LNCaP clone FGC (cell line): ENCODE data around the gene ASPDH.

Experiments
- DNase-seq: peaks from one replicate; pipeline ENCODE4 v3.0.0-alpha.2; 2011; ENCODE audit warnings: low read depth
- H3K4me3 ChIP-seq: 2 replicates; pipeline ENCODE4 v1.5.1; 2011; ENCODE audit warnings: mild to moderate bottlenecking, low read depth, low read length, control low read depth
- CTCF ChIP-seq: IDR thresholded peaks from 2 replicates; pipeline ENCODE4 v1.5.1; 2012; ENCODE audit warnings: mild to moderate bottlenecking; ENCODE audit not compliant: control insufficient read depth, insufficient read depth; ENCODE audit errors: extremely low read depth

Gene ASPDH

GRCh38 chr19:50509366-50509765, 4.3 kb downstream of the ASPDH start:
- DNase-seq, result no peak
- no peak overlapping the region for H3K4me3 ChIP-seq
- TF ChIP-seq CTCF, result no peak

- no peak for TF ChIP-seq CTCF
- DNase-seq, result no peak
- no peak overlapping the region for H3K4me3 ChIP-seq
These were observed 4.9 kb downstream of the ASPDH start for GRCh38 chr19:50508843-50509190.

GRCh38 chr19:50507376-50507775, 6.3 kb downstream of the ASPDH start:
- no peak for TF ChIP-seq CTCF
- DNase-seq, result no peak

GRCh38 chr19:50506700-50507099, 7.0 kb downstream of the ASPDH start:
- TF ChIP-seq CTCF, result no peak
- no peak overlapping the region for H3K4me3 ChIP-seq
- no peak for DNase-seq

More at GRCh38 chr19:50507376-50507775, 6.3 kb downstream of the ASPDH start:
- H3K4me3 ChIP-seq, result no peak overlapping the region

GRCh38 chr19:50505856-50506611, 7.7 kb downstream of the ASPDH start:
- DNase-seq, result no peak
- H3K4me3 ChIP-seq, result no peak overlapping the region
- TF ChIP-seq CTCF, result no peak

GRCh38 chr19:50501568-50502475, 11.9 kb downstream of the ASPDH start:
- no peak for TF ChIP-seq CTCF
- no peak overlapping the region for H3K4me3 ChIP-seq
- DNase-seq, result no peak
